ENCODE measurements around the gene CALML3. TPM values are rescaled to one million over a fixed set of nuclear protein-coding genes. Genes with fewer than 3 reads are reported as not detected.

CALML3 gene
- total RNA-seq, 4 donors from 2014 or later: 0.24 TPM; not detected in 3

DNA sequence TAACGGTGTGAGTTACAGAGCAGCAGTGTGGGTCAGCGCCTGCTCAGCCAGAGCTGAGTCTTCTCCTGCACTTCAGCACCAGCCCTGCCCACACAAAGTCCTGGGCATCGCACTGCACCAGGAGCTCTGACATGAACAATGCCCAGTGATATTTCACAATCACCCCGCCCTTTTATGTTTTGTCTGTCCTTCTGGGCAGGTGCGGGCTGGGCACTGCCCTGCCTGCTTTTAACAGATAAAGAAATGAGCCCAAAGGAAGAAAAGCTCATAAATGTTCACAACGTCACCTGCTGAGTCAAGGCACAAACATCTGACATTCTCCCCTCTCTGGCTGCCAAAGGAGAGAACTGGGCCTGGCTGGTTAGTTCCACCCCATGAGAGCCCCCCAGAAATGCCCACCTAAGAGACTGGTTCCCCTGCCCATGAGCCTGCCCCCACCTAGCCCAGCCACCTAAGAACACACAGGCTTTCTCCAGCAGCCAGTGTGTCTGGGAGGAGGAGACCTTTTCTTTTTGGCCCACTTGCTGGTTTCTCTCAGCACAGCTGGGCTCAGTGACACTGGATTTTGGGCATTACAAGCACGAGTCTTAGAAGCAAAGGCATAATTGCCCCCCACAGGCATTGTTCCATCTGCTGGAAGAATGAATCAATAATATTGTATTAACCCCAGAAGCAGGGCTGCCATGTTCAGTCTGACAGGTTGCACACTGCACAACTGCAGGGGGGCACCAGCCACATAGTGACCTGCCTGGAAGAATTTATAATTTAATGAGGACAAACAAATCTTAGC lies 22.3 kb downstream of the CALML3 start:
- Histone ChIP-seq H3K9me3 (no peaks in the 10 kb centered on the region), H3K4me3 (replicated peaks in 1 of 3) (no peak overlapping the region), H3K4me1 (peaks cover 53 to 65% of the 10 kb centered on the region in 2 donors), H3K27ac (peak overlapping the region; percentile 92 to 95 (median 94)), H3K27me3 (no peaks in the 10 kb centered on the region), H3K36me3 (no peaks in the 10 kb centered on the region)
- TF ChIP-seq, protein P1, sequence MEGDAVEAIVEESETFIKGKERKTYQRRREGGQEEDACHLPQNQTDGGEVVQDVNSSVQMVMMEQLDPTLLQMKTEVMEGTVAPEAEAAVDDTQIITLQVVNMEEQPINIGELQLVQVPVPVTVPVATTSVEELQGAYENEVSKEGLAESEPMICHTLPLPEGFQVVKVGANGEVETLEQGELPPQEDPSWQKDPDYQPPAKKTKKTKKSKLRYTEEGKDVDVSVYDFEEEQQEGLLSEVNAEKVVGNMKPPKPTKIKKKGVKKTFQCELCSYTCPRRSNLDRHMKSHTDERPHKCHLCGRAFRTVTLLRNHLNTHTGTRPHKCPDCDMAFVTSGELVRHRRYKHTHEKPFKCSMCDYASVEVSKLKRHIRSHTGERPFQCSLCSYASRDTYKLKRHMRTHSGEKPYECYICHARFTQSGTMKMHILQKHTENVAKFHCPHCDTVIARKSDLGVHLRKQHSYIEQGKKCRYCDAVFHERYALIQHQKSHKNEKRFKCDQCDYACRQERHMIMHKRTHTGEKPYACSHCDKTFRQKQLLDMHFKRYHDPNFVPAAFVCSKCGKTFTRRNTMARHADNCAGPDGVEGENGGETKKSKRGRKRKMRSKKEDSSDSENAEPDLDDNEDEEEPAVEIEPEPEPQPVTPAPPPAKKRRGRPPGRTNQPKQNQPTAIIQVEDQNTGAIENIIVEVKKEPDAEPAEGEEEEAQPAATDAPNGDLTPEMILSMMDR (IDR thresholded peaks at IDR 0.05): no peak
- no peak for TF ChIP-seq POLR2A (IDR thresholded peaks at IDR 0.05)
- WGBS, 2 donors: 72 to 73% methylated on average over 7 of the region's 7 CpGs
- DNase-seq: peak; percentile 49 to 50
- intact Hi-C loops (cut with DNase I): no loop called here

DNA sequence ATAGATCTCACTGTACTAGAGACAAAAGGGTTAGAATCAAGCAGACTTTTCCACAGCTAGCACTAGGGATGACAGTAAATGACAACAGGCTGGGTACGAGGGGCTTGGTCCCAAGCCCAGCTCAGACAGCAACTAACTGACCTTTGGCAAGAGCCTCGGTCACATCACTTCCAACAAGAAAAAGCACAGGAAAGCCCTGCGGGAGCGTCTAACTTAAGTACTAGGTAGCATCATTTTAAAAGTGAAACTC lies 22.8 kb downstream of the CALML3 start:
- intact Hi-C loops (cut with DNase I): no loop called here
- WGBS, 2 donors: 10 to 11% methylated on average over 4 of the region's 4 CpGs
- no peak overlapping the region for H3K4me3 ChIP-seq (replicated peaks in 1 of 3)
- no peaks in the 10 kb centered on the region for H3K27me3 ChIP-seq
- H3K36me3 ChIP-seq: no peaks in the 10 kb centered on the region
- peak overlapping the region; percentile 92 to 95 (median 94) for H3K27ac ChIP-seq
- no peaks in the 10 kb centered on the region for H3K9me3 ChIP-seq
- no peak for DNase-seq
- H3K4me1 ChIP-seq: peaks cover 53 to 66% of the 10 kb centered on the region in 2 donors
- TF ChIP-seq, protein P1 (IDR thresholded peaks at IDR 0.05): no peak
- no peak for TF ChIP-seq POLR2A (IDR thresholded peaks at IDR 0.05)

DNA sequence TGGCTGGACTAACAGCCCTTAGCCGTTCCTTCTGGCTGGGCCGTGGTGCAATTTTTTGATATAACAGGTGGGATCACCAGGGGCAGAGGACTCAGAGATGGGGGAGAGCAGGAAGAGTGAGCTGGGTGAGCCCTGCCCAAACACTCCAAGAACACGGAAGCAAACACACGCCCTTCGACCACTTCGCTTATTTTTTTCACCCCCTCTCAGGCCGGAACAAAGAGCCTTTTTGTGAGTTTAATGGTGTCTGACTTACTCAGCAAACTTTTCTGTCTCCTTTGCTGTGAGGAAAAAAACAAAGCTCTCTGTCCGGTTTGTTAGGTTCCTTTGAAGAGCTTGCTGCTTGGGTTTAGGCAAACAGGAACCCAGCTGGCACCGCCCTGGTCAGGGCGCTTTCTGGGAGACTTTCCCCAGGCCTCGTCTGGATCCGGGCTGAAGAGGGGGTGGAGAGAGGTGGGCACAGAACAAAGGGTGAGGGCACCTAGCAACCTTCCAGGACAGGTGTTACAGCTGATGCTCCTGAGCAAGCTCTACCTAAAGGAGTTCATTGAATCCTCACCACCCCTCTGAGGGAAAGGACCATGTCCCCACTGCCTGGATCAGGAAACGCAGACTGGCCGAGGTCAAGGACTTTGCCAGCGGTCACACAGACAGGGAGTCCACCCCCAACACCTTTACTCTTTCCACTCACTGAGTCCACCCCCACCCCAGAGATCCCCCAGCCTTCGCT lies 23.3 kb downstream of the CALML3 start:
- Histone ChIP-seq H3K4me3 (replicated peaks in 1 of 3) (no peak overlapping the region), H3K36me3 (no peaks in the 10 kb centered on the region), H3K27ac (peak overlapping the region; percentile 92 to 95 (median 94)), H3K27me3 (no peaks in the 10 kb centered on the region), H3K9me3 (no peaks in the 10 kb centered on the region), H3K4me1 (peaks cover 53 to 66% of the 10 kb centered on the region in 2 donors)
- DNase-seq: peak; percentile 76 to 79
- TF ChIP-seq, protein P1 (IDR thresholded peaks at IDR 0.05): no peak
- peak in 1 of 2 donors; percentile 47 for TF ChIP-seq POLR2A (IDR thresholded peaks at IDR 0.05)
- intact Hi-C loops (cut with DNase I): no loop called here
- WGBS, 2 donors: 25 to 35% methylated on average over 16 of the region's 16 CpGs

DNA sequence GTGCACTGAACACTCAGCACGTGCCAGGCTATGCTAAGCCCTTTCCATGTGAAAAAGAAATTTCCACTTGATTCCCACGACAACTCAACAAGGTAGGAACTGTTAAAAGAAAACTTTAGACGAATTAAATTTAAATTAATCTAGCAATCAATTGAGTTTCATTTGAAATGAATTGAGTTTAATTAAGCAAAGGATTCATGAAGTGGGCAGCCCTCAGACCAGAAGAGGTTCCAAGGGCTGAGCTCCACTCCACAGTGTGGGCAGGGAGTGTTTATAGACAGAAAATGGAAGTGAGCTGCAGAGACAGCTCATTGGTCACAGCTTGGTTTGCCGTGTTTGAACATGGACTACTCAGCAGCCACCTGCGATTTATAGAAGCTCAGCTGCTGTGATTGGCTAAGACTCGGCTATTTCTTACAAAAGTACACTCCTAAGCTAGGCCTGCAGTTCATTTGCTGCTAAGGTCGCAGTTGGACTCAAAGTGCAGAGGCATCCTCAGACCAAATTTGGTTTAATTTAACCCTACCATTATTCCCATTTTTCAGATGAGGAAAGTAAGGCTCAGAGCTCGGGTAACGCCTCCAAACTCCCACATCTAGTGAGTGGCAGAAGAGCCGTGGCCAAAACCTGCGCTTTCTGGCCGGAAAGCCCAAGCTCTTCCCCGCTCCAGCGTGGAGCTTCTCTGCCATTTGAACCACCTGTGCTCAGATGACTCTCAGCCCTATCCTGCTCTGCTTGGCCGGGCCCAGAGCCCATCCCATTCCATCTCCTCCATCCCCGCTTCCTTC lies 24.9 kb downstream of the CALML3 start:
- peaks cover 54 to 78% of the 10 kb centered on the region in 2 donors for H3K4me1 ChIP-seq
- intact Hi-C loops (cut with DNase I): no loop called here

More for the DNA sequence above, 24.9 kb downstream of the CALML3 start:
- DNase-seq: no peak
- 90 to 95% methylated on average over 16 of the region's 16 CpGs for WGBS, 2 donors
- Histone ChIP-seq H3K27ac (peak overlapping the region in 2 of 3 donors; percentile 25 to 28), H3K36me3 (no peaks in the 10 kb centered on the region), H3K9me3 (no peaks in the 10 kb centered on the region), H3K4me3 (replicated peaks in 1 of 3) (no peak overlapping the region), H3K27me3 (no peaks in the 10 kb centered on the region)
- TF ChIP-seq, protein P1 (IDR thresholded peaks at IDR 0.05): no peak
